H1 (cell line): Measurements from ENCODE around the gene SLC9C1.

Experiments
- EP300 ChIP-seq, 2 experiments: IDR thresholded peaks; 1 replicate in 1 of 2; 2 replicates in 1 of 2; pipeline ENCODE4 v1.6.1; 2011 to 2012; ENCODE audit warnings: low read depth in 2 of 2, low read length in 2 of 2, mild to moderate bottlenecking in 2 of 2, borderline replicate concordance in 1 of 2, inconsistent platforms in 1 of 2, moderate library complexity in 1 of 2
- JUN ChIP-seq: IDR thresholded peaks from 2 replicates; pipeline ENCODE4 v1.6.1; 2011; ENCODE audit warnings: low read depth, mild to moderate bottlenecking, improper control_type of control experiment, low read length
- POLR2A ChIP-seq, 2 experiments: IDR thresholded peaks; 1 replicate in 1 of 2; 2 replicates in 1 of 2; pipeline ENCODE4 v1.6.1; 2011; ENCODE audit warnings: low read depth in 2 of 2, low read length in 2 of 2, mild to moderate bottlenecking in 2 of 2; ENCODE audit errors: control extremely low read depth in 1 of 2
- RAD21 ChIP-seq, 2 experiments: IDR thresholded peaks in 1 of 2; conservative IDR thresholded peaks in 1 of 2; 2 replicates each; pipeline ENCODE4 v1.6.1; 2011; ENCODE audit warnings: low read depth in 2 of 2, low read length in 2 of 2, improper control_type of control experiment in 1 of 2, inconsistent platforms in 1 of 2, mild to moderate bottlenecking in 1 of 2, moderate library complexity in 1 of 2
- RXRA ChIP-seq: IDR thresholded peaks from 2 replicates; pipeline ENCODE4 v1.6.1; 2011; ENCODE audit warnings: low read depth, mild to moderate bottlenecking, low read length, moderate library complexity; ENCODE audit not compliant: insufficient read depth
- SP2 ChIP-seq: IDR thresholded peaks from 2 replicates; pipeline ENCODE4 v1.6.1; 2012; ENCODE audit warnings: mild to moderate bottlenecking, low read length, inconsistent platforms
- SP4 ChIP-seq: IDR thresholded peaks from 2 replicates; pipeline ENCODE4 v1.6.1; 2012; ENCODE audit warnings: low read length, inconsistent platforms
- TBP ChIP-seq: IDR thresholded peaks from 2 replicates; pipeline ENCODE4 v1.6.1; 2011; ENCODE audit warnings: low read depth, low read length, improper control_type of control experiment
- ZNF274 ChIP-seq: IDR thresholded peaks from 2 replicates; pipeline ENCODE4 v1.7.0; 2012; ENCODE audit warnings: low read length, borderline replicate concordance; ENCODE audit errors: extremely low read depth
- TF ChIP-seq, protein P1 (sequence below), 3 experiments: IDR thresholded peaks; 1 replicate in 2 of 3; 2 replicates in 1 of 3; pipeline versions ENCODE4 v1.5.1 to v1.6.1; 2011; ENCODE audit warnings: low read length in 3 of 3, mild to moderate bottlenecking in 3 of 3, inconsistent platforms in 2 of 3, low read depth in 1 of 3, moderate library complexity in 1 of 3; ENCODE audit not compliant: insufficient read depth in 1 of 3; ENCODE audit errors: control extremely low read depth in 1 of 3
- TF ChIP-seq, protein P2 (sequence below): IDR thresholded peaks from 2 replicates; pipeline ENCODE4 v1.6.1; 2011; ENCODE audit warnings: low read depth, mild to moderate bottlenecking, low read length; ENCODE audit not compliant: insufficient read depth

DNA sequence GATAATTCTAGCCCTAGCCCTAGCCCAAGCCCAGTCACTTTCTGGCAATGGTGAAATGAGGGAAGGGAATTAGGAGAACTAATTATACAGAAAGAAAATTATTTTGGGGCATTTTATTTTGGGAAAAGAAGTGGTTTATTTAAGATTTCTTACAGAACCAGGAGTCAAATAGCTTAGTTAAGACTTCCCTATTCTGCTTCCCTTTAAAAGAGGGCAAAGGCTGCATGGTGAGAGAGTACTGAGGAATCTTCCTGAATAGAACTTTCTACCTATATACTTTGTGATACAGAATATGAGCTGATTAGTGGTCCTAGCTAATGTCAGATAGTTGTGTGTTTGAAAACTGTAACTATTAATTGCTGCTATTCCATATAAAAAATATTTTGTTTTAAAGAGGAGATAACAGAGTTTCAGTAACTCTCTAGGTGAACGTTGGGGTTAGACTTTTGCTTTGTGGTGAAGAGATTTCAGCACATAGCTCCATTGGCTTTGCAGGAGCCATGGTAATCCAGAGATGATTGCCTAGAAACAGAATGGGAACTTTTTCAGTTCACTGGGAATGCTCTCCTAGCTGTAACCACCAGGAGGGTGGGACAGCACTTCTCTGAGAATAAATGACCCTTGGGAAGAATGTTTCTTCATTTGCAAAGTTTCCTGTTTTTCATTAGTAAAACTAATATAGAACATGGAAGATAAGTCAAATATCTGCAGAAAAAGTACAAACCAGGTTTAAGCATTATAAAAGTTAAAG lies 155.6 kb downstream of the SLC9C1 start:
- TF ChIP-seq, protein P1, sequence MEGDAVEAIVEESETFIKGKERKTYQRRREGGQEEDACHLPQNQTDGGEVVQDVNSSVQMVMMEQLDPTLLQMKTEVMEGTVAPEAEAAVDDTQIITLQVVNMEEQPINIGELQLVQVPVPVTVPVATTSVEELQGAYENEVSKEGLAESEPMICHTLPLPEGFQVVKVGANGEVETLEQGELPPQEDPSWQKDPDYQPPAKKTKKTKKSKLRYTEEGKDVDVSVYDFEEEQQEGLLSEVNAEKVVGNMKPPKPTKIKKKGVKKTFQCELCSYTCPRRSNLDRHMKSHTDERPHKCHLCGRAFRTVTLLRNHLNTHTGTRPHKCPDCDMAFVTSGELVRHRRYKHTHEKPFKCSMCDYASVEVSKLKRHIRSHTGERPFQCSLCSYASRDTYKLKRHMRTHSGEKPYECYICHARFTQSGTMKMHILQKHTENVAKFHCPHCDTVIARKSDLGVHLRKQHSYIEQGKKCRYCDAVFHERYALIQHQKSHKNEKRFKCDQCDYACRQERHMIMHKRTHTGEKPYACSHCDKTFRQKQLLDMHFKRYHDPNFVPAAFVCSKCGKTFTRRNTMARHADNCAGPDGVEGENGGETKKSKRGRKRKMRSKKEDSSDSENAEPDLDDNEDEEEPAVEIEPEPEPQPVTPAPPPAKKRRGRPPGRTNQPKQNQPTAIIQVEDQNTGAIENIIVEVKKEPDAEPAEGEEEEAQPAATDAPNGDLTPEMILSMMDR (IDR thresholded peaks at IDR 0.05; ENCODE audit: control extremely low read depth in 1 of 3, insufficient read depth in 1 of 3, low read depth in 1 of 3, low read length in 3 of 3): peak in 1 of 3 experiments; percentile 8; a peak in 1 of 4 replicates
- 0 out of 4 replicates have a peak, but pooled peaks of 1 of the 2 experiments have one; percentile 14 for TF ChIP-seq RAD21 (IDR thresholded peaks at IDR 0.05 in 1 of 2, conservative IDR thresholded peaks at IDR 0.05 in 1 of 2; ENCODE audit: low read depth in 2 of 2, low read length in 2 of 2)
- TF ChIP-seq SP4: no peak
- TF ChIP-seq SP2: no peak
- TF ChIP-seq, protein P2, sequence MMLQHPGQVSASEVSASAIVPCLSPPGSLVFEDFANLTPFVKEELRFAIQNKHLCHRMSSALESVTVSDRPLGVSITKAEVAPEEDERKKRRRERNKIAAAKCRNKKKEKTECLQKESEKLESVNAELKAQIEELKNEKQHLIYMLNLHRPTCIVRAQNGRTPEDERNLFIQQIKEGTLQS: no peak
- TF ChIP-seq TBP: no peak
- no peak for TF ChIP-seq POLR2A (IDR thresholded peaks at IDR 0.05; ENCODE audit: control extremely low read depth in 1 of 2, low read depth in 2 of 2, low read length in 2 of 2)
- no peak for TF ChIP-seq EP300 (IDR thresholded peaks at IDR 0.05; ENCODE audit: borderline replicate concordance in 1 of 2, low read depth in 2 of 2, low read length in 2 of 2)
- TF ChIP-seq JUN: no peak
- TF ChIP-seq RXRA: no peak
- no peak for TF ChIP-seq ZNF274
